ENCODE measurements around the gene PSMD5.

- TF ChIP-seq POLR2AphosphoS5 (IDR thresholded peaks at IDR 0.05) (no peak), RAD21 (conservative IDR thresholded peaks at IDR 0.05) (no peak), SMC3 (conservative IDR thresholded peaks at IDR 0.05; ENCODE audit: poor library complexity) (no peak), MXI1 (conservative IDR thresholded peaks at IDR 0.05; ENCODE audit: poor library complexity, severe bottlenecking) (no peak), EZH2 (IDR thresholded peaks at IDR 0.05; ENCODE audit: borderline replicate concordance, insufficient read depth, low read length, poor library complexity, severe bottlenecking) (no peak)
- TF ChIP-seq, protein P1, sequence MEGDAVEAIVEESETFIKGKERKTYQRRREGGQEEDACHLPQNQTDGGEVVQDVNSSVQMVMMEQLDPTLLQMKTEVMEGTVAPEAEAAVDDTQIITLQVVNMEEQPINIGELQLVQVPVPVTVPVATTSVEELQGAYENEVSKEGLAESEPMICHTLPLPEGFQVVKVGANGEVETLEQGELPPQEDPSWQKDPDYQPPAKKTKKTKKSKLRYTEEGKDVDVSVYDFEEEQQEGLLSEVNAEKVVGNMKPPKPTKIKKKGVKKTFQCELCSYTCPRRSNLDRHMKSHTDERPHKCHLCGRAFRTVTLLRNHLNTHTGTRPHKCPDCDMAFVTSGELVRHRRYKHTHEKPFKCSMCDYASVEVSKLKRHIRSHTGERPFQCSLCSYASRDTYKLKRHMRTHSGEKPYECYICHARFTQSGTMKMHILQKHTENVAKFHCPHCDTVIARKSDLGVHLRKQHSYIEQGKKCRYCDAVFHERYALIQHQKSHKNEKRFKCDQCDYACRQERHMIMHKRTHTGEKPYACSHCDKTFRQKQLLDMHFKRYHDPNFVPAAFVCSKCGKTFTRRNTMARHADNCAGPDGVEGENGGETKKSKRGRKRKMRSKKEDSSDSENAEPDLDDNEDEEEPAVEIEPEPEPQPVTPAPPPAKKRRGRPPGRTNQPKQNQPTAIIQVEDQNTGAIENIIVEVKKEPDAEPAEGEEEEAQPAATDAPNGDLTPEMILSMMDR (IDR thresholded peaks at IDR 0.05; ENCODE audit: poor library complexity, severe bottlenecking), result no peak
Observed at GRCh38 chr9:120865809-120866208, 23.1 kb upstream of the PSMD5 start.
